Panc1 (cell line): Measurements from ENCODE around the gene U2AF1L4. TPM values are rescaled to one million over a fixed set of nuclear protein-coding genes. Genes with fewer than 3 reads are reported as not detected.

ENCODE experiments used
- ATAC-seq: fragments of 200-7000 bp; cut with Tn5 transposase; 2 replicates; pipeline ENCODE4 v1.9.1; 2020; ENCODE audit warnings: mild to moderate bottlenecking, moderate library complexity
- BruUV-seq: library from RNA; stranded (reverse); fragments of 400-500 nt; replicated peaks from 2 replicates; lab custom pipeline; 2021; lab: Mats Ljungman, UMichigan
- CTCF ChIA-PET: fragments of 300-600 bp; sonication (Branson Sonifier 250); formaldehyde crosslinking; loops from one replicate; lab custom pipeline; 2022; ENCODE audit warnings: antibody characterized with exemption; lab: Charles Lee
- POLR2A ChIA-PET: fragments of 300-600 bp; sonication (Branson Sonifier 250); formaldehyde crosslinking; loops from one replicate; lab custom pipeline; 2022; ENCODE audit warnings: antibody characterized with exemption; lab: Charles Lee
- DNase-seq: peaks from one replicate; pipeline ENCODE4 v3.0.0-alpha.2; 2010; ENCODE audit warnings: low read depth, low spot score
- H3K27ac ChIP-seq: 2 replicates; pipeline ENCODE4 v1.5.1; 2011; ENCODE audit warnings: mild to moderate bottlenecking, low read length, inconsistent platforms
- H3K27me3 ChIP-seq: fragments of 200-500 bp; sonication (Bioruptor generic); 2 replicates; pipeline ENCODE4 v1.6.0; 2014; ENCODE audit warnings: low read length, inconsistent platforms; ENCODE audit not compliant: control insufficient read depth, insufficient read depth
- H3K36me3 ChIP-seq: fragments of 200-500 bp; sonication (Bioruptor generic); 2 replicates; pipeline ENCODE4 v1.5.1; 2014; ENCODE audit warnings: inconsistent platforms, mild to moderate bottlenecking, low read length, moderate library complexity; ENCODE audit not compliant: control insufficient read depth, insufficient read depth
- H3K4me1 ChIP-seq: 2 replicates; pipeline ENCODE4 v1.5.1; 2011; ENCODE audit warnings: inconsistent platforms, mild to moderate bottlenecking, low read length, moderate library complexity; ENCODE audit not compliant: control insufficient read depth, insufficient read depth
- H3K4me3 ChIP-seq, 2 experiments: 2 replicates each; pipeline ENCODE4 v1.5.1; 2011 to 2012; ENCODE audit warnings: low read depth in 2 of 2, low read length in 2 of 2, mild to moderate bottlenecking in 2 of 2, inconsistent platforms in 1 of 2, moderate library complexity in 1 of 2
- H3K9me3 ChIP-seq: fragments of 200-500 bp; sonication (Bioruptor generic); 2 replicates; pipeline ENCODE4 v1.5.1; 2014; ENCODE audit warnings: low read depth, mild to moderate bottlenecking, inconsistent platforms, low read length, moderate library complexity; ENCODE audit not compliant: control insufficient read depth, insufficient read depth
- CTCF ChIP-seq: fragments of 450-650 bp; IDR thresholded peaks from 2 replicates; pipeline ENCODE4 v1.5.1; 2017; ENCODE audit warnings: mild to moderate bottlenecking
- POLR2AphosphoS5 ChIP-seq: IDR thresholded peaks from 2 replicates; pipeline ENCODE4 v1.6.1; 2012; ENCODE audit warnings: mild to moderate bottlenecking, low read depth, low read length, moderate library complexity
- REST ChIP-seq, 2 experiments: IDR thresholded peaks; 2 replicates each; pipeline ENCODE4 v1.6.1; 2011 to 2012; ENCODE audit warnings: low read depth in 2 of 2, control low read depth in 1 of 2, low read length in 1 of 2, mild to moderate bottlenecking in 1 of 2, moderate library complexity in 1 of 2; ENCODE audit not compliant: insufficient read depth in 1 of 2
- SIN3A ChIP-seq: IDR thresholded peaks from 2 replicates; pipeline ENCODE4 v1.6.1; 2012; ENCODE audit warnings: low read depth, mild to moderate bottlenecking, low read length, moderate library complexity, borderline replicate concordance; ENCODE audit not compliant: insufficient read depth
- TCF7L2 ChIP-seq: IDR thresholded peaks from 2 replicates; pipeline ENCODE4 v1.6.1; 2011; ENCODE audit warnings: mild to moderate bottlenecking, low read depth, low read length, inconsistent platforms
- in situ Hi-C: cut with HindIII; loops from 2 replicates; pipeline ENCODE4 v1.10.0; 2016; ENCODE audit warnings: low sequenced_read_pairs, low pct_unique_long_range_greater_than_20kb
- intact Hi-C: fragments of 100-400 bp; cut with micrococcal nuclease; formaldehyde crosslinking; loops from one replicate; pipeline ENCODE4 v1.10.0; 2022; ENCODE audit not compliant: unreplicated experiment
- total RNA-seq: library from RNA; stranded (reverse); gene quantifications from one replicate; pipeline ENCODE4 v1.2.1, GENCODE V29; 2021; ENCODE audit not compliant: unreplicated experiment

Gene U2AF1L4
- total RNA-seq, 1 experiment from 2014 or later, result 29.8 TPM

GRCh38 chr19:35753634-35754369 lies 8.6 kb upstream of the U2AF1L4 start:
- no peaks in the 10 kb centered on the region for H3K36me3 ChIP-seq
- DNase-seq, result no peak
- intact Hi-C loops (no loop called here), in situ Hi-C loops (no loop called here)
- H3K4me3 ChIP-seq, result no peak overlapping the region
- H3K27ac ChIP-seq, result no peak overlapping the region
- no peaks in the 10 kb centered on the region for H3K27me3 ChIP-seq
- TF ChIP-seq REST (IDR thresholded peaks at IDR 0.05; ENCODE audit: insufficient read depth in 1 of 2, low read depth in 2 of 2, low read length in 1 of 2) (no peak), CTCF (no peak), TCF7L2 (no peak), SIN3A (no peak)
- BruUV-seq, result no TSS peak
- ChIA-PET POLR2A (interaction anchor here (0.6 kb wide), 1 partner anchor 8 kb away, joined by 5 read pairs; the partner anchor contains the start of genes PSENEN and U2AF1L4), CTCF (no interaction called here)
- ATAC-seq, result no peak
- H3K4me1 ChIP-seq, result peaks cover 10% of the 10 kb centered on the region
- H3K9me3 ChIP-seq, result no peaks in the 10 kb centered on the region

- no peak for ATAC-seq
- H3K4me1 ChIP-seq, result peaks cover 12% of the 10 kb centered on the region
- TF ChIP-seq REST (IDR thresholded peaks at IDR 0.05; ENCODE audit: insufficient read depth in 1 of 2, low read depth in 2 of 2, low read length in 1 of 2) (no peak), POLR2AphosphoS5 (no peak), TCF7L2 (no peak)
- DNase-seq, result no peak
- no peak overlapping the region for H3K4me3 ChIP-seq
- H3K9me3 ChIP-seq, result no peaks in the 10 kb centered on the region
- intact Hi-C loops, result no loop called here
- H3K27ac ChIP-seq, result no peak overlapping the region
- no peaks in the 10 kb centered on the region for H3K27me3 ChIP-seq
- in situ Hi-C loops, result no loop called here
- ChIA-PET POLR2A (no interaction called here), CTCF (interaction anchor here (0.5 kb wide), 1 partner anchor 186 kb away, joined by 9 read pairs; no protein-coding TSS in a partner anchor)
- no peaks in the 10 kb centered on the region for H3K36me3 ChIP-seq
- BruUV-seq, result no TSS peak
These were observed 7.6 kb upstream of the U2AF1L4 start for GRCh38 chr19:35752746-35753350.
